OCI-LY1 (cell line): Measurements from ENCODE around the gene ITSN1.

Source experiments
- H2AFZ ChIP-seq: fragments of 200-600 bp; sonication (generic), shearing (Covaris generic); 2 replicates; pipeline ENCODE4 v1.6.0; 2014; ENCODE audit warnings: antibody characterized with exemption, mild to moderate bottlenecking, low read length
- H3F3A ChIP-seq: fragments of 200-600 bp; sonication (generic), shearing (Covaris generic); 2 replicates; pipeline ENCODE4 v1.6.0; 2014; ENCODE audit warnings: mild to moderate bottlenecking, antibody characterized with exemption, low read length, moderate library complexity; ENCODE audit not compliant: insufficient read depth
- H3K27ac ChIP-seq: fragments of 200-600 bp; sonication (generic); 2 replicates; pipeline ENCODE4 v1.5.1; 2014; ENCODE audit warnings: low read length, mixed run types, mild to moderate bottlenecking, low read depth; ENCODE audit not compliant: poor library complexity, severe bottlenecking
- H3K27me3 ChIP-seq: fragments of 200-600 bp; sonication (generic); 2 replicates; pipeline ENCODE4 v1.6.0; 2014; ENCODE audit warnings: antibody characterized with exemption, mild to moderate bottlenecking, low read length, moderate library complexity; ENCODE audit not compliant: insufficient read depth
- H3K36me3 ChIP-seq: fragments of 200-600 bp; sonication (generic); 2 replicates; pipeline ENCODE4 v1.6.1; 2014; ENCODE audit warnings: mild to moderate bottlenecking, antibody characterized with exemption, low read length, moderate library complexity, mixed read lengths; ENCODE audit not compliant: insufficient read depth
- H3K4me1 ChIP-seq: fragments of 200-600 bp; sonication (generic); 2 replicates; pipeline ENCODE4 v1.5.1; 2014; ENCODE audit warnings: mild to moderate bottlenecking, low read length, moderate library complexity; ENCODE audit not compliant: insufficient read depth, severe bottlenecking
- H3K4me2 ChIP-seq: fragments of 200-600 bp; sonication (generic), shearing (Covaris generic); 2 replicates; pipeline ENCODE4 v1.6.1; 2014; ENCODE audit warnings: low read length
- H3K4me3 ChIP-seq: fragments of 200-600 bp; sonication (generic); 2 replicates; pipeline ENCODE4 v1.5.1; 2014; ENCODE audit warnings: low read length, low read depth, mild to moderate bottlenecking, mixed read lengths; ENCODE audit not compliant: poor library complexity, severe bottlenecking
- H3K79me2 ChIP-seq: fragments of 200-600 bp; shearing (Covaris generic); 2 replicates; pipeline ENCODE4 v1.6.1; 2016; ENCODE audit warnings: mixed run types, low read length, mixed read lengths; ENCODE audit not compliant: insufficient read depth
- H3K9ac ChIP-seq: fragments of 200-600 bp; sonication (generic), shearing (Covaris generic); 2 replicates; pipeline ENCODE4 v1.6.1; 2014; ENCODE audit warnings: mild to moderate bottlenecking, low read length, mixed read lengths
- H3K9me2 ChIP-seq: fragments of 200-600 bp; sonication (generic), shearing (Covaris generic); 2 replicates; pipeline ENCODE4 v1.6.1; 2014; ENCODE audit warnings: low read depth, mild to moderate bottlenecking, low read length, mixed read lengths
- H3K9me3 ChIP-seq: fragments of 200-600 bp; shearing (Covaris generic); 2 replicates; pipeline ENCODE4 v1.6.1; 2014; ENCODE audit warnings: low read length, mixed read lengths
- H4K20me1 ChIP-seq: fragments of 200-600 bp; sonication (generic), shearing (Covaris generic); 2 replicates; pipeline ENCODE4 v1.6.0; 2016; ENCODE audit warnings: mild to moderate bottlenecking, low read length; ENCODE audit not compliant: insufficient read depth
- EZH2 ChIP-seq: fragments of 200-600 bp; sonication (generic), shearing (Covaris generic); IDR thresholded peaks from 2 replicates; pipeline ENCODE4 v1.8.0; 2017; ENCODE audit warnings: borderline replicate concordance, mixed run types, mild to moderate bottlenecking, antibody characterized with exemption, low read length, moderate library complexity, mixed read lengths
- TF ChIP-seq, protein P1 (sequence below): fragments of 200-600 bp; sonication (generic), shearing (Covaris generic); IDR thresholded peaks from 2 replicates; pipeline ENCODE4 v1.5.1; 2017; ENCODE audit warnings: mild to moderate bottlenecking, antibody characterized with exemption, low read length, moderate library complexity, mixed read lengths

Gene ITSN1

GRCh38 chr21:33892853-33893252 is 250.6 kb downstream of the ITSN1 start:
- Histone ChIP-seq H3K9me3 (no peaks in the 10 kb centered on the region), H3K9me2 (no peaks in the 10 kb centered on the region), H3K4me3 (no peak overlapping the region), H3F3A (no peaks in the 10 kb centered on the region), H3K79me2 (no peaks in the 10 kb centered on the region), H3K27ac (no peak overlapping the region), H3K9ac (no peak overlapping the region), H2AFZ (no peak overlapping the region), H3K36me3 (no peaks in the 10 kb centered on the region), H3K4me2 (no peak overlapping the region), H3K27me3 (peaks cover 8% of the 10 kb centered on the region; the same call in 1 of the 2 replicates), H4K20me1 (no peaks in the 10 kb centered on the region), H3K4me1 (peaks cover 3% of the 10 kb centered on the region)
- TF ChIP-seq EZH2: no peak
- TF ChIP-seq, protein P1, sequence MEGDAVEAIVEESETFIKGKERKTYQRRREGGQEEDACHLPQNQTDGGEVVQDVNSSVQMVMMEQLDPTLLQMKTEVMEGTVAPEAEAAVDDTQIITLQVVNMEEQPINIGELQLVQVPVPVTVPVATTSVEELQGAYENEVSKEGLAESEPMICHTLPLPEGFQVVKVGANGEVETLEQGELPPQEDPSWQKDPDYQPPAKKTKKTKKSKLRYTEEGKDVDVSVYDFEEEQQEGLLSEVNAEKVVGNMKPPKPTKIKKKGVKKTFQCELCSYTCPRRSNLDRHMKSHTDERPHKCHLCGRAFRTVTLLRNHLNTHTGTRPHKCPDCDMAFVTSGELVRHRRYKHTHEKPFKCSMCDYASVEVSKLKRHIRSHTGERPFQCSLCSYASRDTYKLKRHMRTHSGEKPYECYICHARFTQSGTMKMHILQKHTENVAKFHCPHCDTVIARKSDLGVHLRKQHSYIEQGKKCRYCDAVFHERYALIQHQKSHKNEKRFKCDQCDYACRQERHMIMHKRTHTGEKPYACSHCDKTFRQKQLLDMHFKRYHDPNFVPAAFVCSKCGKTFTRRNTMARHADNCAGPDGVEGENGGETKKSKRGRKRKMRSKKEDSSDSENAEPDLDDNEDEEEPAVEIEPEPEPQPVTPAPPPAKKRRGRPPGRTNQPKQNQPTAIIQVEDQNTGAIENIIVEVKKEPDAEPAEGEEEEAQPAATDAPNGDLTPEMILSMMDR: no peak

GRCh38 chr21:33893917-33894316 is 251.6 kb downstream of the ITSN1 start:
- Histone ChIP-seq H4K20me1 (no peaks in the 10 kb centered on the region), H3K27me3 (peaks cover 7% of the 10 kb centered on the region; the same call in 1 of the 2 replicates), H3K4me3 (no peak overlapping the region), H3K79me2 (no peaks in the 10 kb centered on the region), H3F3A (no peaks in the 10 kb centered on the region), H3K4me2 (no peak overlapping the region), H3K4me1 (peaks cover 3% of the 10 kb centered on the region), H3K36me3 (no peaks in the 10 kb centered on the region), H3K9me2 (no peaks in the 10 kb centered on the region), H3K9me3 (no peaks in the 10 kb centered on the region), H3K27ac (no peak overlapping the region), H3K9ac (no peak overlapping the region), H2AFZ (no peak overlapping the region)
- TF ChIP-seq, protein P1: no peak
- TF ChIP-seq EZH2: no peak

- no peak overlapping the region for H2AFZ ChIP-seq
- peaks cover 3% of the 10 kb centered on the region for H3K4me1 ChIP-seq
- peak overlapping the region; percentile 27; the same call in 1 of the 2 replicates for H3K4me2 ChIP-seq
- H3F3A ChIP-seq: no peaks in the 10 kb centered on the region
- TF ChIP-seq, protein P1: peak; percentile 58
- TF ChIP-seq EZH2: no peak
- no peaks in the 10 kb centered on the region for H3K79me2 ChIP-seq
- no peak overlapping the region for H3K27ac ChIP-seq
- no peaks in the 10 kb centered on the region; the same call in 1 of the 2 replicates for H3K27me3 ChIP-seq
- no peaks in the 10 kb centered on the region for H3K9me2 ChIP-seq
- H3K36me3 ChIP-seq: no peaks in the 10 kb centered on the region
- no peaks in the 10 kb centered on the region for H4K20me1 ChIP-seq
- no peaks in the 10 kb centered on the region for H3K9me3 ChIP-seq
- no peak overlapping the region for H3K4me3 ChIP-seq
- H3K9ac ChIP-seq: no peak overlapping the region
Measured at GRCh38 chr21:33894736-33895288, 252.5 kb downstream of the ITSN1 start.
